HG02610 (cell line): ENCODE results near the gene CFI.

ENCODE experiments used
- ATAC-seq: cut with Tn5 transposase; IDR thresholded peaks from one replicate; pipeline ENCODE4 v1.9.1; 2021; ENCODE audit warnings: mild to moderate bottlenecking, moderate library complexity; ENCODE audit not compliant: unreplicated experiment

CFI gene

GRCh38 chr4:109733728-109734127 is 68.1 kb downstream of the CFI start:
- no peak for ATAC-seq

DNA sequence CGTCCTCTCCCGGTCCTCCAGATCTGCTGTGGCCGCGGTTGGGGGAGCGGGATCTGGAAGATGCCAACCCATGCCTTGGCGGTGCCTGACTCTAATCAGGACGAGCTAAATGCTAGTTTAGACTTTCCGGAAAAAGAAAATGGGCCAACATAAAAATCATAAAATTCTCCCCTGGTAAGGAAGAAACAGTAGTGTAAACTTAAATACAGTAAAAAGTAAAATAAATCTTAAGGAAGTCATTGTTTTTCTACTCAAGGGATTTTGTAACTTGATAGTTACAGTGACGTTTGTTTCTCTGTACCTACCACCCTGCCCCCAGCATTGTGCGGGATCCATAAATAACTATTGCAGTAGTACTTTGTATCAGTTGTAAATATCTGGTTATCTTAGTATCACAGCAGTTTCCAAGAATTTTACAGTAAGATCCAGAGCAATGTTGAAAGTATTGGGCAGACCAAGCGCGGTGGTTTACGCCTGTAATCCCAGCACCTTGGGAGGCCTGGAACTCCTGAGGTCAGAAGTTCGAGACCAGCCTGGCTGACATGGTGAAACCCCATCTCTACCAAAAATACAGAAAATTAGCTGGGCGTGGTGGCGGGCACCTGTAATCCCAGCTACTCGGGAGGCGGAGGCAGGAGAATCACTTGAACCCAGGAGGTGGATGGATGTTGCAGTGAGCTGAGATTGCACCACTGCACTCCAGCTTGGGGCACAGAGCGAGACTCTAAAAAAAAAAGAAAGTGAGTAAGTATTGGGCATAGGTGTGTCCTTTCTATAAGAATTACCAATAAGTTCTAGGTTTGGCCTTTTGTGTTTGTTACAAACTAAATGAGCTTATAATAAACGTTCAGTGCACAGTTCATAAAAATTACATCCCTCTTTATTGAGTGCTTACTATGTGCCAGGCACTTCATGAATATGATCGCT is 70.9 kb downstream of the CFI start:
- ATAC-seq: no peak

GRCh38 chr4:109729718-109730618 is 71.8 kb downstream of the CFI start, which contains the start of gene PLA2G12A:
Gene PLA2G12A, minus strand, starts transcription at chr4:109730070. Its CDS starts 261 bp downstream, at chr4:109729809.
- peak; percentile 85 for ATAC-seq

GRCh38 chr4:109729117-109729717 is 72.6 kb downstream of the CFI start:
- ATAC-seq: no peak

- no peak for ATAC-seq
Observed at GRCh38 chr4:109728385-109728784, 73.4 kb downstream of the CFI start.

DNA sequence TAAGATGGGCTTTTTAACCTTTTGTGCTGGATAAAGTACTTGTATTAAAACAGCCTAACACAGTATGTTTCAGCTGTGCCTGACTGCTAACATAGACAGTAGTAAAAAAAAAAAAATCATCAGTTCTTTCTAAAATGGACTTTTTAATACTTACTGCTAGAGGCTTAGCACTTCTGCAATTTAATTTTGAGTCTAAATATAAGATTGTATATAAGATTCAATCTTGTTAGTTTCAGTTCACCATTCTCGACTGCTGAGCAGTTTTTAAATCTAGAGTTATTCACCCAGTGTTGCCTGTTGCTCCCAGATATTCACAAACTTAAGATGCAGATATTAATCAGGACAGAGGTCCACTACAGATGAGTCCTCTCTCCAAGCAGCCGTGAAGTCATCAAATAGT is 78.7 kb downstream of the CFI start:
- ATAC-seq: no peak

DNA sequence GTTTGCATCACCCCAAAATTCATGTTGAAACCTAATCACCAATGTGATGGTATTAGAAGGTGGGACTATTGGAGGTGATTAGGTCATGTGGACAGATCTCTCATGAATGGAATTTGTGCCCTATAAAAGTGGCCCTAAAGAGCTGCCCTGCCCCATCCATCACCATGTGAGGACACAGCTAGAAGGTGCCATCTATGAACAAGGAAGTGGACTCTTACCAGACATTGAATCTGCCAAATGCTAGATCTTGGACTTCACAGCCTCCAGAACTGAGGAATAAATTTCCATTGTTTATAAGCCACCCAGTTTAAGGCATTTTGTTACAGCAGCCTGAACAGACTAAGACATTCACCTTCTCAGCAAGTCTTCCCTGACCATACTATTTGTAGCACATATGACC is 79.4 kb downstream of the CFI start:
- no peak for ATAC-seq

DNA sequence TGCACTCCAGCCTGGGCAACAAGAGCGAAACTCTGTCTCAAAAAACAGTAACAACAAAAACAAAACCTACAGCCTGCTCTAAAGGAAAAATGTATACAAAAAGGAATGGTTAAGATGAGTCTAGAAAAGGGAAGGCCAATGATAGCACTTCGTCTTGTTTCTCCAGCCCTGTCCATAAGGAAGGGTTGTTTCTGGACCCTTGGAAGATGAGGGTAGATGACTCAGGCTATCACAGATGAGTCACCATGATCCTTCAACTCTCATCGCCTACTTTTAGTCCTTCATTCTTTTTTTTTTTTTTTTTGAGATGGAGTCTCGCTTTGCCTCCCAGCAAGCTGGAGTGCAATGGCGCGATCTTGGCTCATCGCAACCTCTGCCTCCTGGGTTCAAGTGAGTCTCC is 80.8 kb downstream of the CFI start:
- ATAC-seq: no peak

DNA sequence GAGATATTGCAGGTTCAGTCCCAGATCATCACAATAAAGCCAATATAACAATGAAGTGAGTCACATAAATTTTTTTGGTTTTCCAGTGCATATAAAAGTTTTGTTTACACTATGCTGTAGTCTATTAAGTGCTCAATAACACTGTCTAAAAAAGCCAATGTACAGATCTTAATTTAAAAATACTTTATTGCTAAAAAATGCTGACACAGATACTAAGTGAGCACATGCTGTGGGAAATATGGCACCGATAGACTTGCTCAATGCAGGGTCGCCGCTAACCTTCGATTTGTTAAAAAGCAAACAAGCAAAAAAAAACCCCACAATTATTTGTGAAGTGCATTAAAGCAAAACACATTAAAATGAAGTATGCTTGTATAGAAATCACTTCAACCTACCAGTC is 82.2 kb downstream of the CFI start:
- no peak for ATAC-seq

- no peak for ATAC-seq
Observed at GRCh38 chr4:109718759-109719158, 83.0 kb downstream of the CFI start.

- no peak for ATAC-seq
Observed at GRCh38 chr4:109713500-109713899, 88.3 kb downstream of the CFI start.

DNA sequence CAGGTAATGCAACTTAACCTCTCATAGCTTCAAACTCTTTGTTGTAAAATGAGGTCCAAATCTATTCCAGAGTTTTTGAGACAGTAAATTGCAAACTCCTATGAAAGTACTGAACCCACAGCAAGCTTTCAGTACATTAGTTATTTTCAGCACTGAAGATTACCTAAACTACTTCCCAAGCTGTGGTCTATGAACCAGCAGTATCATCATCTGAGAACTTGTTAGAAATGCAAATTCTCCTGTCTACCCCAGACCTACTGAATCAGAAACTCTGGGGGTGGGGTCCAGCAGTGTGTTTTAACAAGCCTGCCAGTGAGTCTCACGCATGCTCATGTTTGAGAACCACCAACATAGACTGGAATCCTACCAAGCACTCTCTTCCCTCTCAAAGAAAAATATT is 92.8 kb downstream of the CFI start:
- peak; percentile 97 for ATAC-seq

- no peak for ATAC-seq
Observed at GRCh38 chr4:109708435-109708834, 93.4 kb downstream of the CFI start.

GRCh38 chr4:109703664-109704361 is 98.0 kb downstream of the CFI start:
- ATAC-seq: no peak

DNA sequence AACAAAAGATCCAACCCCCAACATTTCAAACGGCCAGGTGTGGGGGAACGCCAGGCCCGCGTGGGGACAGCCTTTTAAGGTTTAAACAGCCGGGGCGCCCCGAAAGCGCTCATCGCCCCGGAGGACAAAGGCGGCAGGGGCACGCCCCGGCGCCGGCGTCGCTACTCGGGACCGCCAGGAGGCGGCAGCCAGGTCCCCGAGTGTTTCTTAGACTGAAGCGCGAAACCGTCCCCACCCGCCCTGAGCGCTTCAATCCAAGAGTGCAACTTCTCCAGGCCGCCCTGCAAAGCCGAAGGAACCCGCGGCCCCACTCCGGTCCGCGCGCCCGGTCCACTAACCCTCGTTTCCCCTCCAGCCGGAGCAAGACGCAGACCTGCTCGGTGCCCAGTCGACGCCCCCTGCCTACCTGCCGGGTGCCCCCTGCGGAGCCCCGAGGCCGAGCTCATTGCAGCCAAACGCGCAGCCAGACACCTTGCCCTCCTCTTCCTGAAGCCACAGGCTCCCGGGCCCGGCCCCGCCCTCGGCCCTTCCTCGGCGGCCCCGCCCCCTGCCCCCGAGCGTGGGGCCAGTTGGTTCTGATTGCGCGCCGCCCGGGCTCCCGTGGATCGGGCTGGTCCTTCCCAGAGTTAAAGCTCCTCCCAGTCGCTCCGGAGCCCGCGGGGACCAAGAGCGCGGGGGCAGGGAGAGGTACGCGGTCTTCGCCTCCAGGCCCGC is 98.7 kb downstream of the CFI start, which contains the start of gene CASP6:
CASP6 (minus strand) TSS at position 496 of the 714 bp plus-strand sequence; CDS start at position 446, 50 bp downstream.
- peak; percentile 64 for ATAC-seq

DNA sequence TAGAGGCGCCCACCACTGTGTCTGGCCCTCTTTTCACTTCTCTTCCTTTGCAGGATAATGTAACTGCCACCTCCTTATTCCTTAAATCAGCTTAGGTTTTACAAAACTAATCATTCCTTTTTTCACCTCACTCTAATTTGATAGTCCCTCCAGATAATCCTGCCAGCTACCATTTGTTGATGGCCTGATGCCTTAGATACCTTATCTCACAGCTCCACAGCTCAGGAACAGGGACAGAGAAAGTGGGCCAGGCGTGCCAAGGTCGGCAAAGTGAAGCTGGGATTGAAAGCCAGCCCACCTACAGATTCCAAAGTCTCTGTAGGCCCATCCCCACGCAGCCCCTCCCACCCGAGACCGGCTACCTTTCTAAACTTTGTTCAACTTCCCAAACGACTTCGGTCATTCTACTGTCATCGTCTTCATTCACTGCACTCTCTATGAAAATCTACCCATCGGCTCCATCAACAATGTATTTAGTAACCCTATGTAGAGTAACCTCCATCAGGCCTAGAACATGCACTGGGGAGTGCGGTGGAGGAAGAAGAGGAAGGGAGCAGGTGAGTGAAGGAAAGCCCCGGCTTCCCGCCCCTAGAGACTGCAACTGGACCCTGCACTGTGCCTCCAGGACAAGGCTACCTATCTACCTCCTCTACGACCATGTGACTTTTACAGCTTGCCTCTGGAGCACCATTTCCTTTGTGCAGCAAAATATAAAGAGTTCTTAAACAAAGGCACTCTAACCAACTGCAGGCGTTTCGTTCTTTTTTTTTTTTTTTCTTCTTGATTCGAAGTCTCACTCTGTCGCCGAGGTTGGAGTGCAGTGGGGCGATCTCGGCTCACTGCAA is 100.0 kb downstream of the CFI start:
- no peak for ATAC-seq

GRCh38 chr4:109699553-109700225 is 102.1 kb downstream of the CFI start:
- no peak for ATAC-seq

- no peak for ATAC-seq
Observed at GRCh38 chr4:109698656-109699055, 103.1 kb downstream of the CFI start.
